Measurements from ENCODE around the gene CDYL2.

DNA sequence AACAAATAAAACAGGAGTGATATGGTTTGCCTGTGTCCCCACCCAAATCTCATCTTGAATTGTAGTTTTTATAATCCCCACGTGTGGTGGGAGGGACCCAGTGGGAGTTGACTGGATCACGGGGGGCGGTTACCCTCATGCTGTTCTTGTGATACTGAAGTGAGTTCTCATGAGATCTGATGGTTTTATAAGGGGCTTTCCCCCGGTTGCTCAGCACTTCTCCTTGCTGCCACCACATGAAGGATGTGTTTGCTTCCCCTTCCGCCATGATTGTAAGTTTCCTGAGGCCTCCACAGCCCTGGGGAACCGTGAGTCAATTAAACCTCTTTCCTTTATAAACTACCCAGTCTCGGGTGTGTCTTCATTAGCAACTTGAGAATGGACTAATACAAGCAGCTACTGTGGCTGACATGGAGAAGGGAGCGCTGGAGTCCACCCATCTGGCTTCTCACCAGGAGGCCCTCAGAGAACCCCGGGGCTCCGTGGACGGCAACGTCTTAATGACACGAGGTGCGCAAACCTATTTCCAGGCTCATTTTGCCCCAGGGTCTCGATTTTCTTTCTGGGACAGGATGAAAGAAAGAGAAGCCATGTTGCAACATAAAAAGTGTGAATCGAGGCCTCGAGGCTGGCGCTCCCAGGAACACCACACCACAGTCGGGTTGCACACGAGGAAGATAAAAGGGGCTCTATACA lies 134.1 kb downstream of the CDYL2 start:
- TF ChIP-seq POLR2AphosphoS5 (IDR thresholded peaks at IDR 0.05) = no peak
- no peak for TF ChIP-seq CTCF (IDR thresholded peaks at IDR 0.05)
- no peak for TF ChIP-seq POLR2A (IDR thresholded peaks at IDR 0.05; ENCODE audit: low read depth)
